ENCODE measurements around the gene C14orf93. TPM values are rescaled to one million over a fixed set of nuclear protein-coding genes. Genes with fewer than 3 reads are reported as not detected.
"Not testable (repeated sequence)": the region's sequence is repeated elsewhere in the genome, so short reads cannot be mapped to it uniquely, and the experiment has no call there.

Gene C14orf93
- polyA plus RNA-seq, 5 donors: 20.6 to 23.2 (median 21.5) TPM

GRCh38 chr14:22976620-22977433 is 33.1 kb downstream of the C14orf93 start:
- peak in 1 of 2 donors; percentile 55 for DNase-seq

- no peak for DNase-seq
These were observed 35.2 kb downstream of the C14orf93 start for GRCh38 chr14:22974530-22975313.

- DNase-seq: peak in 1 of 2 donors; percentile 57
These were observed 36.5 kb downstream of the C14orf93 start for GRCh38 chr14:22973217-22974032.

GRCh38 chr14:22972313-22972930 is 37.5 kb downstream of the C14orf93 start:
- no peak for DNase-seq

GRCh38 chr14:22971152-22971551 is 38.8 kb downstream of the C14orf93 start:
- no peak for DNase-seq

GRCh38 chr14:22966783-22967269 is 43.1 kb downstream of the C14orf93 start:
- DNase-seq: no peak

- DNase-seq: not testable (repeated sequence)
These were observed 43.8 kb downstream of the C14orf93 start for GRCh38 chr14:22965916-22966782.

GRCh38 chr14:22962061-22962676 is 47.8 kb downstream of the C14orf93 start:
- no peak for DNase-seq

GRCh38 chr14:22955702-22956569 is 54.0 kb downstream of the C14orf93 start:
- DNase-seq: no peak

GRCh38 chr14:22952418-22952817 is 57.5 kb downstream of the C14orf93 start:
- DNase-seq: no peak

- not testable (repeated sequence) for DNase-seq
These were observed 58.1 kb downstream of the C14orf93 start for GRCh38 chr14:22951795-22952194.

- DNase-seq: no peak
These were observed 64.3 kb downstream of the C14orf93 start for GRCh38 chr14:22945642-22946041.

- no peak for DNase-seq
These were observed 70.3 kb downstream of the C14orf93 start for GRCh38 chr14:22939684-22940083.

Other genes with a start within 250 kb of the C14orf93 start
- 100 to 1,000 TPM; 142 to 161 (median 150) TPM for gene OXA1L, start 243.5 kb downstream of the C14orf93 start, polyA plus RNA-seq (ENCODE audit: insufficient read depth in 1 of 5, insufficient read length in 5 of 5, low replicate concordance in 1 of 5)
- gene SLC7A7, start 194.7 kb downstream of the C14orf93 start, polyA plus RNA-seq (ENCODE audit: insufficient read depth in 1 of 5, insufficient read length in 5 of 5, low replicate concordance in 1 of 5): 10 to 100 TPM in 1 of 5 donors, 1 to 10 TPM in 4; 8.8 to 11.2 (median 9.5) TPM
- 10 to 100 TPM; 66.9 to 98.7 (median 69.6) TPM for gene MRPL52, start 180.3 kb downstream of the C14orf93 start, polyA plus RNA-seq (ENCODE audit: insufficient read depth in 1 of 5, insufficient read length in 5 of 5, low replicate concordance in 1 of 5)
- 100 to 1,000 TPM; 165 to 216 (median 186) TPM for gene MMP14, start 173.6 kb downstream of the C14orf93 start, polyA plus RNA-seq (ENCODE audit: insufficient read depth in 1 of 5, insufficient read length in 5 of 5, low replicate concordance in 1 of 5)
- 10 to 100 TPM; 43.1 to 64.5 (median 51.0) TPM for gene LRP10, start 138.4 kb downstream of the C14orf93 start, polyA plus RNA-seq (ENCODE audit: insufficient read depth in 1 of 5, insufficient read length in 5 of 5, low replicate concordance in 1 of 5)
- under 1 TPM; 0.58 to 0.99 (median 0.81) TPM for gene REM2, start 126.9 kb downstream of the C14orf93 start, polyA plus RNA-seq (ENCODE audit: insufficient read depth in 1 of 5, insufficient read length in 5 of 5, low replicate concordance in 1 of 5)
- gene RBM23, start 91.0 kb downstream of the C14orf93 start, polyA plus RNA-seq (ENCODE audit: insufficient read depth in 1 of 5, insufficient read length in 5 of 5, low replicate concordance in 1 of 5): 100 to 1,000 TPM in 4 of 5 donors, 10 to 100 TPM in 1; 95.6 to 128 (median 105) TPM
- gene PRMT5, start 80.8 kb downstream of the C14orf93 start, polyA plus RNA-seq (ENCODE audit: insufficient read depth in 1 of 5, insufficient read length in 5 of 5, low replicate concordance in 1 of 5): 100 to 1,000 TPM; 115 to 129 (median 123) TPM
- 10 to 100 TPM; 50.8 to 86.9 (median 80.5) TPM for gene HAUS4, start 53.1 kb downstream of the C14orf93 start, polyA plus RNA-seq (ENCODE audit: insufficient read depth in 1 of 5, insufficient read length in 5 of 5, low replicate concordance in 1 of 5)
- gene AJUBA, start 27.6 kb downstream of the C14orf93 start, polyA plus RNA-seq (ENCODE audit: insufficient read depth in 1 of 5, insufficient read length in 5 of 5, low replicate concordance in 1 of 5): 10 to 100 TPM; 31.3 to 50.3 (median 40.6) TPM
- 100 to 1,000 TPM; 155 to 205 (median 174) TPM for gene PSMB5, start 24.8 kb upstream of the C14orf93 start, polyA plus RNA-seq (ENCODE audit: insufficient read depth in 1 of 5, insufficient read length in 5 of 5, low replicate concordance in 1 of 5)
- gene PSMB11, start 32.1 kb upstream of the C14orf93 start, polyA plus RNA-seq (ENCODE audit: insufficient read depth in 1 of 5, insufficient read length in 5 of 5, low replicate concordance in 1 of 5): not detected
- gene CDH24, start 47.4 kb upstream of the C14orf93 start, polyA plus RNA-seq (ENCODE audit: insufficient read depth in 1 of 5, insufficient read length in 5 of 5, low replicate concordance in 1 of 5): 10 to 100 TPM in 4 of 5 donors, 1 to 10 TPM in 1; 9.7 to 13.7 (median 12.2) TPM
- gene ACIN1, start 85.0 kb upstream of the C14orf93 start, polyA plus RNA-seq (ENCODE audit: insufficient read depth in 1 of 5, insufficient read length in 5 of 5, low replicate concordance in 1 of 5): 100 to 1,000 TPM; 277 to 378 (median 335) TPM
- 10 to 100 TPM; 57.4 to 70.3 (median 64.5) TPM for gene C14orf119, start 85.4 kb upstream of the C14orf93 start, polyA plus RNA-seq (ENCODE audit: insufficient read depth in 1 of 5, insufficient read length in 5 of 5, low replicate concordance in 1 of 5)
- under 1 TPM in 2 of 5 donors, not detected in 3; 0.05 to 0.06 TPM for gene CIROP, start 94.8 kb upstream of the C14orf93 start, polyA plus RNA-seq (ENCODE audit: insufficient read depth in 1 of 5, insufficient read length in 5 of 5, low replicate concordance in 1 of 5)
- under 1 TPM; 0.10 to 0.23 (median 0.16) TPM for gene CEBPE, start 109.1 kb upstream of the C14orf93 start, polyA plus RNA-seq (ENCODE audit: insufficient read depth in 1 of 5, insufficient read length in 5 of 5, low replicate concordance in 1 of 5)
- gene SLC7A8, start 173.5 kb upstream of the C14orf93 start, polyA plus RNA-seq (ENCODE audit: insufficient read depth in 1 of 5, insufficient read length in 5 of 5, low replicate concordance in 1 of 5): 100 to 1,000 TPM; 107 to 140 (median 126) TPM
- gene RNF212B, start 227.8 kb upstream of the C14orf93 start, polyA plus RNA-seq (ENCODE audit: insufficient read depth in 1 of 5, insufficient read length in 5 of 5, low replicate concordance in 1 of 5): 1 to 10 TPM in 2 of 5 donors, under 1 TPM in 2, not detected in 1; 0.65 to 1.6 (median 1.1) TPM